Measurements from ENCODE around the gene TTC31.

The TTC31 gene

GRCh38 chr2:74507926-74508520 lies 25.1 kb downstream of the TTC31 start:
- peak overlapping the region; percentile 89 for H3K4me3 ChIP-seq (ENCODE audit: low read depth, low read length)
- no peak for DNase-seq (ENCODE audit: low read depth)
- TF ChIP-seq CTCF (IDR thresholded peaks at IDR 0.05; ENCODE audit: low read depth, low read length, missing control alignments): no peak
- in situ Hi-C loops (cut with HindIII; ENCODE audit: low sequenced_read_pairs): no loop called here

DNA sequence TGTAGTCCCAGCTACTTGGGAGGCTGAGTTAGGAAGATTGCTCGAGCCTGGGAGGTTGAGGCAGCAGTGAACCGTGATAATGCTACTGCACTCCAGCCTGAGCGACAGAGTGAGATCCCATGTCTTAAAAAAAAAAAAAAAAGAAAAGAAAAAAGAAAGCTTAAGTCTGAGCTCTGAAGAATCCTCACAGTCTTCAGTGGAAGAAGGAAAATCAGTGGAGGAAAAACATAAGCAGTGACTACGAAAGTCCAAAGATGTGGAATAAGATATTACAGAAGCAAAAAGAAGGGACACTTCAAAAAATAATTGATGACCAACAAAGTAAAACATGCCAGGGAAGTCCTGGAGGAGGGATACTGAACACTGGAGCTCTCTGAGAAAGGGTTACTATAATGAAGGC lies 27.4 kb downstream of the TTC31 start:
- no peak for DNase-seq (ENCODE audit: low read depth)
- in situ Hi-C loops (cut with HindIII; ENCODE audit: low sequenced_read_pairs): no loop called here
- no peak for TF ChIP-seq CTCF (IDR thresholded peaks at IDR 0.05; ENCODE audit: low read depth, low read length, missing control alignments)

DNA sequence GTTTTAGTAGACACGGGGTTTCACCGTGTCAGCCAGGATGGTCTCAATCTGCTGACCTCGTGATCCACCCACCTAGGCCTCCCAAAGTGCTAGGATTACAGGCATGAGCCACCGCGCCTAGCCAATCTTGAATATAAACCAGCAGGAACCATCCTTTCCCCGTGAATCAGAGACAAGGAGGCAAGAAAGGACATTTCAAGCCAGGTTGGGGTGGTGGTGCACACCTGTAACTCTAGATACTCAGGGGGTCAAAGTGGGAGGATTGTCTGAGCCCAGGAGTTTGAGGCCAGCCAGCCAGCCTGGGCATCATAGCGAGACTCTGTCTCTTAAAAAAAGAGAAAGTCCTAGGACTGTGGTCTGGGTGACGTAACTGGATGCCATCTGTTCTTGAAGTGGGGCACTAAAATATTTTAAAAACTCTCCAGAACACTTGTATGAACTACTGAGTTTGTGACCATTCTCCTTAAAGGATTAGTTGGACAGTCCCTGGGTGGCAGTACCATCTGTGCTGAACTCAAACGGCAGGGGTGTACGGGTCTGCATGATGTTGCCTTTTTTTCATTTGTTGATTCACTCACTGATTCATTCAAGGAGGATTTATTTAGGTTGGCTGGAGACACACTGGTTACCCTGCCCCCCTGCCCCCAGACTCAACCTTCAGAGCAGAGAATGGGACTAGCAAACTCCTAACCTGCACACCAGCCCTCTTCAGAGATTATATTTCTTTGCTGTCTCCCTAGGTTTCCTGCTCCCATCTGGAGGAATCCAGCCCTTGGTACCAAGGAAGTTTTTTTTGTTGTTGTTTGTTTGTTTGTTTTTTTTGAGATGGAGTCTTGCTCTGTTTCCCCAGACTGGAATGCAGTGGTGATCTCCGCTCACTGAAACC lies 28.5 kb downstream of the TTC31 start:
- H3K4me3 ChIP-seq (ENCODE audit: low read depth, low read length): no peak overlapping the region
- DNase-seq (ENCODE audit: low read depth): no peak
- no peak for TF ChIP-seq CTCF (IDR thresholded peaks at IDR 0.05; ENCODE audit: low read depth, low read length, missing control alignments)
- in situ Hi-C loops (cut with HindIII; ENCODE audit: low sequenced_read_pairs): no loop called here

More for the DNA sequence above, 27.4 kb downstream of the TTC31 start:
- H3K4me3 ChIP-seq (ENCODE audit: low read depth, low read length): no peak overlapping the region

DNA sequence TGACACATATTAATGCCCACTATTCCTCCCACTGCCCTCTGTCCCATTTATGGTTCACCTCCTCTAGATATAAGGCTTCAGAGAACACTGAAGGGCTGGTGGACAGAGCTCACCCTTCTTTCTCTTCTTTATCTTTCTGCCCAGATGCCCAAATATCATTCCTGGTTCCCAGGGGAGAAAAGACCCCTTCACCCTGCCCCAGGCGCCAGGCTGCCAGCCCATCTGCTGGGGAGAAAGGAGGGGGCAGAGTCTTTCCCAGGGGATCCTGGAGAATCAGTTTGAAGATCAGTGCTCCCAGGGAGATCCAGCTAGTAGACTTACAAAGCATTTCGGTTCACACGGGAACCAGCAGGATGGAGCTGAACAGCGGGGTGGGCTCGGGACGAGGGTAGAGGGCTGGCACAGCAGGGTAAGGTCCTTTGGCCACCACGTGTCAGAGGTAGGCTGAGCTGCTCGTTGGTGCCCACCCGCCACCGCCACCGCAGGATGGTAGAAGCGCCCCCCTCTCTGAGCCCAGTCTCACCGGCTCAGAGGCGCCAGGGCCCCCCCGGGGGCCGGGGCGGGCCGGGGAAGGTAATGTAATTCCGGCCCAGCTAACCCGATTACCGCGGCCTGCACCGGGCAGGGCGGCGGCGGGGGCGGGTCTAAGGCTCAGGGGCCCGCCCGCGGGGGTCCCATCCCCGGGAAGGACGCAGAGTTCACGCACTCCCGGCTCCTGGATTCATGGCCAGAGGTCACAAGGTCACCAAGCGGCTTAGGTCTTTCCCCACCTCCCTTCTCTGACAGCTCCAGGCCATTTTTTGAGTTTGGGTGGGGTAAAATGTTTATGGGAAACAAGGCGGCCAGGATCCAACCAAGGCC lies 30.1 kb downstream of the TTC31 start:
- no peak overlapping the region for H3K4me3 ChIP-seq (ENCODE audit: low read depth, low read length)
- in situ Hi-C loops (cut with HindIII; ENCODE audit: low sequenced_read_pairs): no loop called here
- DNase-seq (ENCODE audit: low read depth): no peak
- no peak for TF ChIP-seq CTCF (IDR thresholded peaks at IDR 0.05; ENCODE audit: low read depth, low read length, missing control alignments)

DNA sequence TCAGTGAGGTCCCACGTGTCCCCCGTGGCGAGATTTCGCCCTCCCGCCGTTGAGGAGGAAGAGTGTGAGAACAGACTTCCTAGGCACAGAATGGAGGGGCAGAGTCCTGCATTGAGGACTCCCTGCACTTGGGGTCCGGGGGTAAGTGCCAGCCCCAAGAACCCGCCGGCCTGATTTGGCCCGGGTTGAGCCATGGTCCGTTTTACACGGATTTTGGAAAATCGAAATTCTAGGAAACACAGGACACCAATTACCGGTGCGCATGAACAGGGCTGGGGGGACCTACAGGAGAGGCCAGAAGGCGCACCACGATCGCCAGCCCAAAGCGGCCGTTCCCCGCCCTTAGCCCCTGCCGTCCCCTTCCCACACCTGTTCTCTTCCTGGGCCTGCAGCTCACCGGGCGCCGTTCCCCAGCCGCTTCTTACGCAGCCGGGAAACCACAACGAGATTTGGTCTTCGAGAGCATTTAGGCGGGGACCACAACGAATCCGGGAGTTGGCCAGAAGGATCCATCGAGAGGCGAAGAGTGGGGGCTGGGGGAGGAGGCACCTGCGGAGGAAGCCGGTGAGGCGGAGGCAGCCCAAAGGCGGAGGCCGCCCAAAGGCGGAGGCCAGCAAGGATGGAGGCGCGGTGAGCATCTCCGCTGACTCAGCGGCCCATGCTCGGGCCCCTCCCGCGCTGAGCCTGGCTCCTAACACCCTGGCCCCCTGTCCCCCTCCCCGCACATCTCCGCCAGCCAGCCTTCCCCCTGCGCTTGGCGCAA lies 30.9 kb downstream of the TTC31 start:
- H3K4me3 ChIP-seq (ENCODE audit: low read depth, low read length): no peak overlapping the region
- in situ Hi-C loops (cut with HindIII; ENCODE audit: low sequenced_read_pairs): no loop called here
- no peak for TF ChIP-seq CTCF (IDR thresholded peaks at IDR 0.05; ENCODE audit: low read depth, low read length, missing control alignments)
- no peak for DNase-seq (ENCODE audit: low read depth)

All from astrocyte of the cerebellum (primary cell).